C4-2B (cell line): ENCODE results near the gene IGLON5.

ENCODE experiments used
- H3K27ac ChIP-seq: fragments of 450-650 bp; 2 replicates; pipeline ENCODE4 v1.5.1; 2017
- CTCF ChIP-seq: fragments of 450-650 bp; conservative IDR thresholded peaks from 2 replicates; pipeline ENCODE4 v1.5.1; 2017; ENCODE audit warnings: mild to moderate bottlenecking
- ZFX ChIP-seq: fragments of 450-650 bp; IDR thresholded peaks from 2 replicates; pipeline ENCODE4 v1.6.1; 2017

Gene IGLON5

GRCh38 chr19:51285682-51286081 is 25.8 kb upstream of the IGLON5 start:
- TF ChIP-seq ZFX (no peak), CTCF (no peak)
- no peak overlapping the region for H3K27ac ChIP-seq

DNA sequence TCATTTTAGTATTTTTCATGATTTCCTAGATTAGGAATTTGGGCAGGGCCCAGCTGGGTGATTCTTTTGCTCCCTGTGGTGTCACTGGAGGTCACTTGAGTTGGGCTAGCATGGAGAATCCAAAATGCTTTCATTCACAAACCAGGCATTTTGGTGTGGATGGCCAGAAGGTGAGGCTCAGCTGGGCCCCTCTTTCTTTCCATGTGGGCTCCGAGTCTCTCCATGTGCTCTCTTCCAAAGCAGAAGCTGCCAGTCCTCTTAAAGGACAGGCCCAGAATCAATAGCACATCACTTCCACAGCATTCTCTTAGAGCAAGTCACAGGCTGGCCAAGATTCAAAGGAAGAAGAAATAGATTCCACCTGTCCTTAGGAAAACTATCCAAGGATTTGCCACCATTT is 21.8 kb upstream of the IGLON5 start:
- TF ChIP-seq CTCF (no peak), ZFX (no peak)
- no peak overlapping the region for H3K27ac ChIP-seq

DNA sequence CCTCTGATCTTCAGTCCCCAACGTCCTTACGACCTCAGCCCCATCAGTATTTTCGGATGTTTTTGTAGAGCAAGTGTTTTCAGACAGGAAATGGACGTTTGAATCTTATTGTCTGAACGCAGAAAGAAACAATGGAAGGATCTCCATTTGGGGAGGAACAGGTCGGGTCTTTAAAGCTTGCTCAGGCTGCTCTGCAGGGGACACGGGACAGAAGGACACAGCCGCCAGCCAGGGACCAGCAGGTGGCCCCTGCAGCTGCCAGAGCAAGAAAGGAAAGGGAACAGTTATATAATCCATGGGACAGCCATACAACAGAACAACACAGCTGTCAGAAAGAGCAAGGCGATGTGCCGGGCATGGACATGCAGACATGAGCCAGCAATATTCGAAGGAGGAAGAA is 18.5 kb upstream of the IGLON5 start:
- no peak overlapping the region for H3K27ac ChIP-seq
- no peak for TF ChIP-seq ZFX
- no peak for TF ChIP-seq CTCF

GRCh38 chr19:51293571-51294210 is 17.8 kb upstream of the IGLON5 start:
- no peak for TF ChIP-seq CTCF
- no peak for TF ChIP-seq ZFX
- no peak overlapping the region for H3K27ac ChIP-seq

DNA sequence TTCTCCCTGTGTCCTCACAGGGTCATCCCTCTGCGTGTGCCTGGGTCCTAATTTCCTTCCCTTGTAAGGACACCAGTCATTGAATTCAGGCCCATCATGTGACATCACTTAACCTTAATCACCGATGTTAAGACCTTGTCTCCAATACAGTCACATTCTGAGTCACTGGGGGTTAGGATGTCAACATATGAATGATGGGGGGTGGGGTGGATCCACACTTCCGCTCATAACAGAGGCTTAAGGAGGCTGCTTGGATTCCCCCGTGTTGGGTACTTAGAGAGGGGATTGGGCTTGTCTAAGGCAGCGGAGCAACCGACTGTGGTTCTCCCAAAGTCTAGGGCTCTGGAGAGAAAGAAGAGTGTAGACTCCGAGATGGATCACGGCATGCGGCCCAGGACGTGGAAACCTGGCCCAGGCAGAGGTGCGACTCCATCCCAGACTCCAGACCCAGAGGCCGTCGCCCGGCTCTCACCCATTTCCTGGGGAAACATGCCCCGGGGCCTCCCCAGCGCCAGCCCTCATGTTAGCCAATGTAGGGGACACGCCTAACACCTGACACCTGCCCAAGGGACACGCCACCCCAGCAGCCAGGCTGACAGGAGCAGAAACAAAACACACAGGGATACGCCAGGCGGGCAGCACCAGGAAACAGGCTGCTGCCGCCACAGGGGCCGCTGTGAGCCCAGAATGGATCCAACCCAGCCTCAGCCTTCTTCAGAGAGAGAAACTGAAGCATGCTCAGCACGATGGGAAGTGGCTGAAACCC is 17.1 kb upstream of the IGLON5 start:
- no peak overlapping the region for H3K27ac ChIP-seq
- TF ChIP-seq CTCF: no peak
- TF ChIP-seq ZFX: no peak

- H3K27ac ChIP-seq: no peak overlapping the region
- TF ChIP-seq CTCF (no peak), ZFX (no peak)
Measured at GRCh38 chr19:51294977-51295375, 16.5 kb upstream of the IGLON5 start.

DNA sequence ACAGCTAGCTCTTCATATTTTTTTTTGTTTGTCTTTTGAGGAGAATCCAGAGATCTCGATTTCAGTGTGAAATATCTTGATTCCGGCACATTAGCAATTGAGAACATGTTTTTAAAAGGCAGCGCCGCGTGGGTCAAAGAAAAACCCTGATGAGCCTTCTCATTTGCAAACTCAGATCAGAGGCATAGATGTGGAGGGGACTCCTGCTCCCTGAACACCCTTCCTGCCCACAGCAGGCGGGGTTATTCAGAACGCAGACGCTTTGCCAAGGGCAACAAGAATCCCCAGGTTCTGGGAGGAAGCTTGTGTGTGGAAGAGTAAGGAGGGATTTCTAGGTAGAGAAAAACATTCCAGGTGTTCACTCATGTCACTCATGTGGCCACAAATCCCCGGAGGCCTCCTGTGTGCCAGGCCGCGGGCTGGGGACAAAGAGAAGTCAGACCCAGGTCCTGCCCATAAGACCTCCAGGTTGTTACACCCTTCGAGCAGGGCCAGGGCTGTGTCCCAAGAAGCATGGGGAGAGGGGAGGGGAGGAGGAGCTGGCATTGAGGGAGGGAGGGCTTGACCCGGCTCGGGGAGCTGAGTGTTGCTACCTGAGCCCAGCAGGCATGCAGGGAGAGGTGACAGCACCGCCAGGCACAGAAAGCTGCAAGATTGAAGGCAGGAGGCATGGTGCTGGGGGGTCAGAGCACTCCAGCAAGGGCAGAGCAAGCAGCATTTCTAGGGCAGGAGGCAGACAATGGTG is 15.9 kb upstream of the IGLON5 start:
- no peak overlapping the region for H3K27ac ChIP-seq
- no peak for TF ChIP-seq CTCF
- no peak for TF ChIP-seq ZFX
